Measurements from ENCODE around the gene LCE1B. TPM values are rescaled to one million over a fixed set of nuclear protein-coding genes. Genes with fewer than 3 reads are reported as not detected.

LCE1B gene
- total and polyA plus RNA-seq, 5 donors: not detected

DNA sequence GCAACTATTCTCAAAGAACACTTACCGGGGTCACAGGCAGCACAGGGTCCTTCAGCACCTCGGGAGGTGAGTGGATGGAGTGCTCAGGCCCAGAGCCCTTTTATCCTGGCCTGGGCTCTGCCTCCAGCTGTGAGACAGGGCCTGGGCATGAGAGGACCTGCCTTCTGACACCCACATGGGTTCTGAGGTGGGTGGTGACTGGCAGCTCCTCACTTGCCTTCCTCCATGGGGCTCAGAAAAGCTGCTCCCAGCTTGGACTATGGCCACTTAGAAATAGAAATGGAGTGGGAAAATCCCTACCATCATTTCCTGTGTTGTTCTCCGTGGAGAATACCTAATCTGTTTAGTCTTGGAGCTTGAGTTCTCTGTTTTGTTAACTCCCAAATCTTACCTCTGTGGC is 5.2 kb upstream of the LCE1B start, which contains the start of gene LCE1C:
TSS of gene LCE1C (minus strand) at position 76 of the 400 bp plus-strand sequence. CDS start 1,173 bp downstream, outside the sequence.
- Histone ChIP-seq H3K27me3 (ENCODE audit: control insufficient read depth, insufficient read depth) (no peaks in the 10 kb centered on the region), H3K9me3 (ENCODE audit: control insufficient read depth, low read length) (no peaks in the 10 kb centered on the region), H3K27ac (ENCODE audit: low read length) (no peak within 1 kb of the TSS), H3K4me3 (ENCODE audit: low read length) (no peak within 1 kb of the TSS), H3K4me1 (ENCODE audit: control insufficient read depth, insufficient read depth, low read length) (no peaks in the 10 kb centered on the region)
- ATAC-seq (no peak), DNase-seq (no peak)
- intact Hi-C loops (cut with DNase I): no loop called here
- WGBS: 57% methylated on average over 3 of the region's 3 CpGs

DNA sequence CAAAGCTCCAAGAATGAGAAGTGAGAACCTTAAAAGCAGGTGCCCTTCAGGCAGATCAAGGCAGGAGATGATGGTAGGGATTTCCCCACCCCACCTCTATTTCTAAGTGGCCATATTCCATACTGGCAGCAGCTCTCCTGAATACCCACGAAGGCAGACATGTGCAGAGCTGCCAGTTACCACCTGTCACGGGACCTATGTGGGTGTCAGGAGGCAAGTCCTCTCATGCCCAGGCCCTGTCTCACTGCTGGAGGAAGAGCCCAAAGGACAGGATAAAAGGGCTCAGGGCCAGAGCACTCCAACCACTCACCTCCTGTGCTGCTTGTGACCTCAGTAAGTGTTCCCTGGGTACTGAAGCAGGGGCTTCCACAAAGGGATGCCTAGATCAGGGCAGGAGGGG is 721 bp upstream of the LCE1B start:
- no peak for DNase-seq
- no peak for ATAC-seq
- intact Hi-C loops (cut with DNase I): no loop called here
- no peak overlapping the region for H3K4me3 ChIP-seq (ENCODE audit: low read length)
- H3K27ac ChIP-seq (ENCODE audit: low read length): no peak overlapping the region
- no peaks in the 10 kb centered on the region for H3K9me3 ChIP-seq (ENCODE audit: control insufficient read depth, low read length)
- H3K27me3 ChIP-seq (ENCODE audit: control insufficient read depth, insufficient read depth): no peaks in the 10 kb centered on the region
- 68% methylated on average over 2 of the region's 2 CpGs for WGBS
- H3K4me1 ChIP-seq (ENCODE audit: control insufficient read depth, insufficient read depth, low read length): no peaks in the 10 kb centered on the region

DNA sequence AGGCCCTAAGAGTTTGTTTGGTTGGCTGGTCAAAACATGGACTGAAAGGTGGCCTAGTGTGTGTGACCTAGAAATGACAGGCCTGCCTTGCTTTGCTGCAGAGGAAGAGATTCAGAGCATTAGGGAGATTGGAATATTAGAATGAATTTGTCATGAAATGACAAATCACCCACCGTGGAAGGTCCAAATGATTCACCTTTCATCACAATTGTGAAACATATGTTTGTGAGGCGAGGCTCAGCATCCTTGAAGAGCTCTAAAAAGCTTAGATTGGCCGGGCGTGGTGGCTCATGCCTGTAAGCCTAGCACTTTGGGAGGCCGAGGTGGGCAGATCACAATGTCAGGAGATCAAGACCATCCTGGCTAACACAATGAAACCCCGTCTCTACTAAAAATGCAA is 5.5 kb downstream of the LCE1B start:
- H3K27ac ChIP-seq (ENCODE audit: low read length): no peak overlapping the region
- intact Hi-C loops (cut with DNase I): no loop called here
- whole genome bisulfite sequencing: 81% methylated on average over 6 of the region's 6 CpGs
- no peaks in the 10 kb centered on the region for H3K27me3 ChIP-seq (ENCODE audit: control insufficient read depth, insufficient read depth)
- no peak overlapping the region for H3K4me3 ChIP-seq (ENCODE audit: low read length)
- ATAC-seq (no peak), DNase-seq (no peak)
- H3K4me1 ChIP-seq (ENCODE audit: control insufficient read depth, insufficient read depth, low read length): no peaks in the 10 kb centered on the region
- no peaks in the 10 kb centered on the region for H3K9me3 ChIP-seq (ENCODE audit: control insufficient read depth, low read length)

DNA sequence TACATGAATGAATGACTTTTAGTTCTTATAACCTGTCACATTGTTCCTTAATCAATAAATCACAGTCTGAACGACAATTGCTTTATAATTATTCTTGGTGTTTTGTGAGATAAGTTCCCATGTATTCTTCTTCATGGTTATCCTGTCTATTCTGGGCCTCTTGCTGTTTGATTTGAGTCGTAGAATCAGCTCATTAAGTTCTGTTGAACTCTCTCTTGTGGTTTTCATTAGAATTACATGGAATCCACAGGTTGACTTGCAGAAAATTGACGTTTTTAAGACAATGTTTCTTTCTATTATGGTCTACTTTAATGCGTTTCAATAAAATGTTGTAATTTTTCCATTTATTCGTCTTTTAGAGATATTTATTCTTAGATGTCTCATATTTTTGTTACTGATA is 11.5 kb downstream of the LCE1B start:
- ATAC-seq: no peak
- DNase-seq: no peak
- 31% methylated on average over 5 of the region's 5 CpGs for WGBS
- H3K4me1 ChIP-seq (ENCODE audit: control insufficient read depth, insufficient read depth, low read length): no peaks in the 10 kb centered on the region
- no peak overlapping the region for H3K27ac ChIP-seq (ENCODE audit: low read length)
- H3K27me3 ChIP-seq (ENCODE audit: control insufficient read depth, insufficient read depth): peaks cover 2% of the 10 kb centered on the region
- no peaks in the 10 kb centered on the region for H3K9me3 ChIP-seq (ENCODE audit: control insufficient read depth, low read length)
- intact Hi-C loops (cut with DNase I): no loop called here
- H3K4me3 ChIP-seq (ENCODE audit: low read length): no peak overlapping the region

DNA sequence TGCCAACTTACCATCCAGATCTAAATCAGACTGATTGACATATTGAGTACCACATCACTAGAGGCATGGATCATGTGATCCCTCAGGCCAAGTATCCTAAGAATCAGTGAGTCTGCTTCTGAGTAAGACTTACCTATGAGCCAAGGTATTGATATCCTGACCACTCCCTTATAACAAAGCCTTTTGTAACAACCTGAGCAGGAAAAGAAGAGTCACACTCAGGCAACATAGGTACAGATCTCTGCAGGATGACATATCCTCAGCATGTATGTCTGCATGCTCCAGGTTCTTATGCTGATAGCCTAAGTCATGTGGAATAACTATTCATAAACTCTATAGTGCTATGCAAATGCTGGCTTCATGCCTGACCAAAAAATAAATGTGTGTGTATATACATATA is 13.2 kb downstream of the LCE1B start:
- ATAC-seq: no peak
- DNase-seq: no peak
- peaks cover 2% of the 10 kb centered on the region for H3K27me3 ChIP-seq (ENCODE audit: control insufficient read depth, insufficient read depth)
- no peak overlapping the region for H3K4me3 ChIP-seq (ENCODE audit: low read length)
- no peaks in the 10 kb centered on the region for H3K9me3 ChIP-seq (ENCODE audit: control insufficient read depth, low read length)
- H3K4me1 ChIP-seq (ENCODE audit: control insufficient read depth, insufficient read depth, low read length): no peaks in the 10 kb centered on the region
- intact Hi-C loops (cut with DNase I): no loop called here
- H3K27ac ChIP-seq (ENCODE audit: low read length): no peak overlapping the region

DNA sequence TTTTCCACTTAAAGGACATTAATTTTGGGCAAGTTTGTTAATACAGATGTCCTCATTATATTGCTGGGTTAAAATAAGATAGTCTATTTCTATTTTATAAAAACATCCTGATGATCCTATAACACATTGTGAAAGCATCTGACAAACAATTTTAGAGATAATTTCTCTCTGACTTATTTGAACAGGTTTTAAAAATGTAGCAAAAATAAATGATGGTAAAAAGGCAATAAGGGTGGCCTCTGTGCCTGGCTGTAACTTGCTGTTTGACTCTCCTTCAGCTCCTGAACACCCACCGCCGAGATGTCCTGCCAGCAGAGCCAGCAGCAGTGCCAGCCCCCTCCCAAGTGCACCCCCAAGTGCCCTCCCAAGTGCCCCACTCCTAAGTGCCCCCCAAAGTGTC is 15.4 kb downstream of the LCE1B start, which contains the start of gene LCE1A:
TSS of gene LCE1A (plus strand) at position 301 of the 400 bp plus-strand sequence. CDS start at position 301, 0 bp downstream.
- no peak within 1 kb of the TSS for H3K27ac ChIP-seq (ENCODE audit: low read length)
- DNase-seq (no peak), ATAC-seq (no peak)
- no peaks in the 10 kb centered on the region for H3K4me1 ChIP-seq (ENCODE audit: control insufficient read depth, insufficient read depth, low read length)
- no peaks in the 10 kb centered on the region for H3K9me3 ChIP-seq (ENCODE audit: control insufficient read depth, low read length)
- H3K27me3 ChIP-seq (ENCODE audit: control insufficient read depth, insufficient read depth): peaks cover 2% of the 10 kb centered on the region
- intact Hi-C loops (cut with DNase I): no loop called here
- H3K4me3 ChIP-seq (ENCODE audit: low read length): no peak within 1 kb of the TSS
- 70% methylated on average over 2 of the region's 2 CpGs for whole genome bisulfite sequencing

DNA sequence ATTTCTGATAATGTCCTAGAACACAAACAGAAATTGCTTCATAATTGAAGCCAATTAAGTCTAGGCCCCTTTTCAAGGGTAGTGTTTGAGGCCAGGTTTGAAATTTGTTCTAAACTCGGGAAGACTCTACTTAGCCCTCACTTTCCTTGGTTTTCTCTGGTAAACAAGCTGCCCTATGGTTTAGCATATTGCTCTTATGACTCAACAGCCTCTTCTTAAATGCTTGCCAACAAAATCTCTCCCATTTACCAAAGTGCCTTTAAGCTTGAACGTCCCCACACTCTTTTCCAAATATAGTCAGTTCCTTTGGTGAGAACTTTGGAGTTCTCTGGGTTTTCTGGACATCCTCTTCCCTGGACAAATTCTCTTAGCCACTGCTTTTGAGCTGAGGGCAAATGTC is 25.1 kb downstream of the LCE1B start:
- WGBS: 43% methylated on average over 2 of the region's 2 CpGs
- DNase-seq: no peak
- no peak overlapping the region for H3K27ac ChIP-seq (ENCODE audit: low read length)

DNA sequence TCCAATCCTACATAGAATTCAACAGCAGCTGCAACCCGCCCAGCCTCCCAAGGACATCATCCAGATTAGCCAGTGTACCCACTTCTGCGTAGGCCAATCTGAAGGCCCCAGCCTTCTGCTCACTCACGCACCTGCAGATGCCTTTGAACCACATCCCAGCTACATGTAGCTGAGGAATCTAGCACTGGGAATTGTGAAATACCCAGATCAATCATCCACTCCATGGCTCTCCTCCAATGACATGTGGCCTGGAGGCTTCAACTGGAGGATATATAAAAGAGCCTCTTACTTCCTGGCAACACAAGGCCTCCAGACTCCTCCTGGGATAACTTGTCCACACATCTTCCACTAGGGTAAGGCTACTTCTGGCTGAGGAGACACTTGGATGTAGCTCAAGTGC is 30.8 kb downstream of the LCE1B start, which contains the start of gene LCE6A:
TSS of gene LCE6A (plus strand) at position 301 of the 400 bp plus-strand sequence. CDS start 665 bp downstream, outside the sequence.
- no peak for DNase-seq

More for the DNA sequence above, 25.1 kb downstream of the LCE1B start:
- no peak overlapping the region for H3K4me3 ChIP-seq (ENCODE audit: low read length)
- intact Hi-C loops (cut with DNase I): no loop called here
- no peaks in the 10 kb centered on the region for H3K4me1 ChIP-seq (ENCODE audit: control insufficient read depth, insufficient read depth, low read length)
- H3K27me3 ChIP-seq (ENCODE audit: control insufficient read depth, insufficient read depth): no peaks in the 10 kb centered on the region
- ATAC-seq: no peak
- no peaks in the 10 kb centered on the region for H3K9me3 ChIP-seq (ENCODE audit: control insufficient read depth, low read length)

DNA sequence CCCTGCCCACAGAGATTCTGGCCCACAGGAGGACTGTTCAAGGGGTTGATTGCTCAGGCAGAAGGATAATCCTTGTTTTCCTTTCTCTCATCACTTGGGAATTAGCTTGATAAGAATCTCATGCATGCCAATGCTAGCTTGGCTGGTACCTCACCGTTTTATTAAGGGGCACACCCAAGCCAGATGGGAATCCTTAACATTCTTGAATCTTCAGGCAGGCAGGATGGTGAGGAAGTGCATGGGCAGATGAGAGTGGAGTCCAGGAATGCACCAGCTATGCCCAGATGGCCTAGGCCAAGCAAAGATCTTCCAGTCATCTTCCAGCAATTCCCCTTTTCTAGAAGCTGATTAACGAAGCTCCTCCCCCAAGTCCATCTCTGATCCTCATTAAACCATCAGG is 43.9 kb downstream of the LCE1B start:
- no peaks in the 10 kb centered on the region for H3K9me3 ChIP-seq (ENCODE audit: control insufficient read depth, low read length)
- no peak overlapping the region for H3K27ac ChIP-seq (ENCODE audit: low read length)
- WGBS: 45% methylated on average over 2 of the region's 2 CpGs
- intact Hi-C loops (cut with DNase I): no loop called here
- DNase-seq: no peak
- no peaks in the 10 kb centered on the region for H3K27me3 ChIP-seq (ENCODE audit: control insufficient read depth, insufficient read depth)
- H3K4me3 ChIP-seq (ENCODE audit: low read length): no peak overlapping the region
- ATAC-seq: no peak
- H3K4me1 ChIP-seq (ENCODE audit: control insufficient read depth, insufficient read depth, low read length): no peaks in the 10 kb centered on the region

More for the DNA sequence above, 30.8 kb downstream of the LCE1B start, which contains the start of gene LCE6A:
- Histone ChIP-seq H3K27me3 (ENCODE audit: control insufficient read depth, insufficient read depth) (no peaks in the 10 kb centered on the region), H3K4me3 (ENCODE audit: low read length) (no peak within 1 kb of the TSS), H3K27ac (ENCODE audit: low read length) (no peak within 1 kb of the TSS), H3K4me1 (ENCODE audit: control insufficient read depth, insufficient read depth, low read length) (no peaks in the 10 kb centered on the region), H3K9me3 (ENCODE audit: control insufficient read depth, low read length) (no peaks in the 10 kb centered on the region)
- WGBS: 90% methylated on average over 3 of the region's 3 CpGs
- ATAC-seq: no peak
- intact Hi-C loops (cut with DNase I): no loop called here

DNA sequence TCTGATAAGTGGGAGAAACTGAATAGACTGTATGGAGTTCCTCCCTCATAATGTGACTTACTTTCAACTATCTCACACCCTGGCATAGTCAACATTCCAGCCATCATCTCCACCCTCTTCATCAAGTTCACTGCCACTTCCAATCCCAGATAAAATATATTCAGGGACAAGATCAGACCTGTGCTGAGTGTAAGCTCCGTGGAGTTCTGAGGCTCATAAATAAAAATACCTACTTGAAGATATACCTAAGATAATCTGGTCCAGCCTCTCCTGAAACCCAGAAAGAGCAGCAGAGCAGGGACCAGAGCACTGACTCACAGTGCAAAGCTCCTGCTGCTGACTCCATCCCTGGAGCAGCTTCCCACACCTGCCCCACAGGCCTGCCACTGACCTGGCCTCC is 46.3 kb downstream of the LCE1B start:
- Histone ChIP-seq H3K4me1 (ENCODE audit: control insufficient read depth, insufficient read depth, low read length) (no peaks in the 10 kb centered on the region), H3K9me3 (ENCODE audit: control insufficient read depth, low read length) (no peaks in the 10 kb centered on the region), H3K27me3 (ENCODE audit: control insufficient read depth, insufficient read depth) (no peaks in the 10 kb centered on the region), H3K27ac (ENCODE audit: low read length) (no peak overlapping the region), H3K4me3 (ENCODE audit: low read length) (no peak overlapping the region)
- intact Hi-C loops (cut with DNase I): no loop called here
- WGBS: 54% methylated on average over 1 of the region's 1 CpG
- no peak for ATAC-seq
- no peak for DNase-seq

DNA sequence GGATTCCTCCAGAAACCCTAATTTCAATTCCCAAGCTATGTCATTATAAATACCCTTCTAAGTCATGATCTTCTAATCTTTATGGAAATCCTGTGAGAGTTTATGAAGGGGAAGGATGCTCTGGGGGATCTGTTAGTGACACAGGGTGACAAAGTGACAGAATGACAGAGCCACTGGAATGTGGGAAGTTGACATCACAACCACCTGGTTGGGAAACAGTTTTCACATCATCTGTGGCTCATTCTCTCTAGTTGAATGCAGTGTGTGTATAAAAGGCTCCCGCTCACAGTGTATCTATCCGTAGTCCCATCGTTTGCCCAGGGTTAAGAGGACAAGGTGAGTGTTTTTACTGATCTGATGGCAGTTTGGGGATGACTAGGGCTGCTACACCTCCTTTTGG is 47.9 kb downstream of the LCE1B start, which contains the start of gene LCE7A:
TSS of gene LCE7A (plus strand) at position 301 of the 400 bp plus-strand sequence. CDS start 702 bp downstream, outside the sequence.
- no peak for ATAC-seq
- H3K4me1 ChIP-seq (ENCODE audit: control insufficient read depth, insufficient read depth, low read length): no peaks in the 10 kb centered on the region
- 78% methylated on average over 3 of the region's 3 CpGs for WGBS
- H3K27me3 ChIP-seq (ENCODE audit: control insufficient read depth, insufficient read depth): no peaks in the 10 kb centered on the region
- no peak for DNase-seq
- no peaks in the 10 kb centered on the region for H3K9me3 ChIP-seq (ENCODE audit: control insufficient read depth, low read length)
- no peak within 1 kb of the TSS for H3K27ac ChIP-seq (ENCODE audit: low read length)
- H3K4me3 ChIP-seq (ENCODE audit: low read length): no peak within 1 kb of the TSS
- intact Hi-C loops (cut with DNase I): no loop called here

DNA sequence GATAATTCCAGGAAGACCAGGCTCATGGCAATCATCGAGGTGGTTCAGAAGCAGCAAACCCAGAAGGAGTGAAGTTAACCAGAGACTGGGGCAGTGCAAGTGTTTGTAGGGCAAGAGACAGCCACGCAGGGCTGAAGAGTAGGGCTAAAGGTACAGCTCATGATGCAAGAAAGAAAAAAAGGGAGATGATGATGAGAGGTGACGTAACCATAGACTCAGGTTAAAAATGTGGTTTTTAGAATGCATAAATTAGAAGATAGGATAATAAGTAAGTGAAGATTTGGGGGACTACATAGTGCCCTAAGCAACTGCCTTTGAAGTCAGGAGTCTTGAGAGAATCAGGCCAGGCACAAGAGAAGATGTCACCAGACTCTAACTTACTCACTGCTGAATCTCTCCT is 48.4 kb downstream of the LCE1B start:
- Histone ChIP-seq H3K27me3 (ENCODE audit: control insufficient read depth, insufficient read depth) (no peaks in the 10 kb centered on the region), H3K9me3 (ENCODE audit: control insufficient read depth, low read length) (no peaks in the 10 kb centered on the region), H3K4me1 (ENCODE audit: control insufficient read depth, insufficient read depth, low read length) (no peaks in the 10 kb centered on the region), H3K4me3 (ENCODE audit: low read length) (no peak overlapping the region), H3K27ac (ENCODE audit: low read length) (no peak overlapping the region)
- WGBS: 75% methylated on average over 3 of the region's 3 CpGs
- no peak for ATAC-seq
- intact Hi-C loops (cut with DNase I): no loop called here
- DNase-seq: no peak

Data from right cardiac atrium (tissue), 5 donors.